K562 (cell line): ENCODE measurements around the gene TTBK2. TPM values are rescaled to one million over a fixed set of nuclear protein-coding genes. Genes with fewer than 3 reads are reported as not detected.

Experiments
- ATAC-seq: fragments of 200-7000 bp; cut with Tn5 transposase; 3 replicates; pipeline ENCODE4 v1.9.1; 2020; ENCODE audit warnings: moderate library complexity
- BruUV-seq: library from RNA; stranded (reverse); fragments of 400-500 nt; replicated peaks from 2 replicates; lab custom pipeline; 2021; lab: Mats Ljungman, UMichigan
- CTCF ChIA-PET: fragments of 300-600 bp; formaldehyde crosslinking; extraction: SDS; loops from one replicate; lab custom pipeline; 2021; ENCODE audit warnings: low intra/inter-chr PET ratio; lab: Yijun Ruan, JAX
- POLR2A ChIA-PET: fragments of 300-600, 350-650 bp; sonication (Branson Sonifier 250); formaldehyde crosslinking; extraction: SDS; loops from one replicate; lab custom pipeline; 2021; ENCODE audit warnings: antibody characterized with exemption, inconsistent platforms; lab: Yijun Ruan, JAX
- DNase-seq, 4 experiments: peaks; one replicate each; pipeline versions ENCODE4 v3.0.0 to v3.0.0-alpha.2; 2011 to 2018; ENCODE audit warnings: low spot score in 3 of 4, mixed read lengths in 3 of 4; ENCODE audit errors: extremely low read depth in 1 of 4
- FAIRE-seq: peaks from 2 replicates; lab custom pipeline; 2011; peaks lifted over from hg19 to GRCh38; lab: Jason Lieb, UNC
- H2AFZ ChIP-seq: 2 replicates; pipeline ENCODE4 v1.6.0; 2011; ENCODE audit warnings: low read depth, low read length, control low read depth, inconsistent platforms
- H3K27ac ChIP-seq: fragments of 200-600 bp; 3 replicates; pipeline ENCODE4 v1.8.0; 2011; ENCODE audit warnings: low read depth, mild to moderate bottlenecking, control low read depth, inconsistent platforms, low read length, moderate library complexity, mixed read lengths; ENCODE audit errors: extremely low read depth
- H3K27me3 ChIP-seq, 2 experiments: fragments of 300-600 bp in 1 of 2; 2 replicates in 1 of 2; 3 replicates in 1 of 2; pipeline versions ENCODE4 v1.6.0 to v1.8.0; 2011; ENCODE audit warnings: inconsistent platforms in 2 of 2, low read length in 2 of 2, mild to moderate bottlenecking in 1 of 2, mixed read lengths in 1 of 2, moderate library complexity in 1 of 2; ENCODE audit not compliant: control insufficient read depth in 2 of 2, insufficient read depth in 2 of 2
- H3K36me3 ChIP-seq: fragments of 300-600 bp; 3 replicates; pipeline ENCODE4 v1.8.0; 2011; ENCODE audit warnings: mild to moderate bottlenecking, low read length, inconsistent platforms; ENCODE audit not compliant: control insufficient read depth, insufficient read depth
- H3K4me1 ChIP-seq, 2 experiments: fragments of 200-600 bp in 1 of 2; replicated peaks in 1 of 2; 2 replicates in 1 of 2; 3 replicates in 1 of 2; pipeline versions ENCODE4 v1.5.1 to v1.8.0; 2011; ENCODE audit warnings: inconsistent platforms in 2 of 2, low read length in 2 of 2, mild to moderate bottlenecking in 1 of 2, mixed read lengths in 1 of 2, moderate library complexity in 1 of 2; ENCODE audit not compliant: control insufficient read depth in 2 of 2, insufficient read depth in 2 of 2
- H3K4me2 ChIP-seq: 2 replicates; pipeline ENCODE4 v1.6.1; 2011; ENCODE audit warnings: low read length, control low read depth, inconsistent platforms, mixed read lengths; ENCODE audit not compliant: insufficient read depth
- H3K4me3 ChIP-seq: fragments of 200-600 bp; sonication (generic), shearing (Covaris generic); 2 replicates; pipeline ENCODE4 v1.5.1; 2016; ENCODE audit warnings: control low read depth, inconsistent platforms
- H3K79me2 ChIP-seq: fragments of 200-600 bp; 3 replicates; pipeline ENCODE4 v1.8.0; 2011; ENCODE audit warnings: low read length, inconsistent platforms; ENCODE audit not compliant: control insufficient read depth, insufficient read depth
- H3K9ac ChIP-seq, 2 experiments: 2 replicates each; pipeline versions ENCODE4 v1.6.0 to v1.6.1; 2011; ENCODE audit warnings: low read depth in 2 of 2, low read length in 2 of 2, control low read depth in 1 of 2, inconsistent platforms in 1 of 2, mild to moderate bottlenecking in 1 of 2, mixed read lengths in 1 of 2; ENCODE audit not compliant: insufficient read depth in 1 of 2
- H3K9me1 ChIP-seq: one replicate; pipeline ENCODE4 v1.6.0; 2011; ENCODE audit warnings: inconsistent platforms, mild to moderate bottlenecking, low read length, moderate library complexity; ENCODE audit not compliant: control insufficient read depth, insufficient read depth
- H3K9me3 ChIP-seq: replicated peaks from 2 replicates; pipeline ENCODE4 v1.5.1; 2011; ENCODE audit warnings: low read depth, low read length, inconsistent platforms; ENCODE audit not compliant: control insufficient read depth, insufficient read depth
- H4K20me1 ChIP-seq: replicated peaks from 2 replicates; pipeline ENCODE4 v1.6.1; 2011; ENCODE audit warnings: low read length, inconsistent platforms, mixed read lengths; ENCODE audit not compliant: control insufficient read depth, insufficient read depth
- ELK1 ChIP-seq: sonication (generic); formaldehyde crosslinking; IDR thresholded peaks from 2 replicates; pipeline ENCODE4 v1.8.1; 2022; ENCODE audit warnings: missing genetic modification reagents
- WGBS: fragments of 100-300 bp; shearing (Covaris generic); methylation state at CpG from one replicate; pipeline ENCODE4 v1.1.6; 2016; ENCODE audit warnings: low coverage, mixed read lengths; ENCODE audit not compliant: insufficient coverage; ENCODE audit errors: missing lambda C conversion rate; 5-methylcytosine and 5-hydroxymethylcytosine counted together
- in situ Hi-C: fragments of 300-500 bp; cut with MboI; formaldehyde crosslinking; loops from 4 replicates; pipeline ENCODE4 v1.15.0; 2018; ENCODE audit warnings: inconsistent platforms, mixed read lengths
- intact Hi-C: fragments of 100-400 bp; cut with micrococcal nuclease; formaldehyde crosslinking; loops from 2 replicates; pipeline ENCODE4 v1.14.2; 2022
- polyA plus RNA-seq, 8 experiments: library from polyadenylated mRNA; depleted of rRNA in 4 of 8; stranded (reverse) in 5 of 8; unstranded in 3 of 8; fragments of >200 nt; fragmentation: Nextera tagmentation in 2 of 8; fragmentation: Illumina TruSeq in 1 of 8; extraction: Ambion mirVana in 2 of 8; extraction: Trizol in 1 of 8; gene quantifications; 2 replicates each; pipeline versions ENCODE4 v1.2.1 to v1.2.3, GENCODE V29; 2011 to 2014; ENCODE audit warnings: inconsistent platforms in 1 of 8, missing spikeins in 1 of 8
- total RNA-seq, 7 experiments: library from RNA; depleted of rRNA in 6 of 7; stranded (reverse); fragments of >200 nt in 6 of 7; fragmentation: Illumina TruSeq in 2 of 7; extraction: Trizol in 2 of 7; gene quantifications; 2 replicates each; pipeline versions ENCODE4 v1.2.1 to v1.2.3, GENCODE V29; 2011 to 2021; ENCODE audit warnings: low replicate concordance in 1 of 7
- TF ChIP-seq, protein P1 (sequence below): sonication (generic); formaldehyde crosslinking; IDR thresholded peaks from 2 replicates; pipeline ENCODE4 v1.8.0; 2023; ENCODE audit warnings: missing genetic modification reagents, mild to moderate bottlenecking, borderline replicate concordance
- TF ChIP-seq, protein P2 (sequence below): fragments of 200-800 bp; sonication (Bioruptor generic); IDR thresholded peaks from 2 replicates; pipeline ENCODE4 v1.6.1; 2016; ENCODE audit warnings: missing genetic modification characterization, missing compliant biosample characterization

TTBK2 gene
- total and polyA plus RNA-seq, 9 of the 15 experiments (the other 6 are each of a cell fraction or from before 2014, with no cell fraction given) = 0.89 to 8.0 (median 4.8) TPM

DNA sequence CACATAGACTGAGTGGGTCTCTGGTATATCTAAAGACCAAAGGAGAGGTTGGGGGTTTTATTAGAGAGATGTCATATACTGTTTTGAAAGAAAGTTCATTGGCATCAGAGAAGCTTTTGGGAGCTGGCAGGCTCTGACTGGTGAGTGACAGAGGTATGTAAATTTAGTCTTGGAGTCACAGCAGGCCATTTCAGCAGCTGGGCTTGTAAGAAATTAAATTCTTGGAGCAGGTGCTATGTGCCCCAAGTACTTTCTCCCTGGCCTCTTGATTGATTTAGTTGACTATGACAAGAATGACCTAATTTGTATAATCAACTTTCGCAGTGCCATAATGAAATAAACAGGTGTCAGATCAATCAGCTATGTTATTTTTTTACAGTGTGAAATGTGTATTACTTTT, 135.9 kb downstream of the TTBK2 start:
- peaks cover 7% of the 10 kb centered on the region; the same call in 1 of the 3 replicates for H3K36me3 ChIP-seq
- H4K20me1 ChIP-seq = no peaks in the 10 kb centered on the region
- in situ Hi-C loops = no loop called here
- H3K4me2 ChIP-seq = no peak overlapping the region
- no peak overlapping the region for H3K9ac ChIP-seq
- ChIA-PET POLR2A (no interaction called here), CTCF (no interaction called here)
- no peak overlapping the region for H3K4me3 ChIP-seq
- ATAC-seq (no peak), DNase-seq (no peak), FAIRE-seq (no peak)
- no peaks in the 10 kb centered on the region for H3K4me1 ChIP-seq
- no TSS peak for BruUV-seq
- no peak overlapping the region for H2AFZ ChIP-seq
- H3K9me1 ChIP-seq = no peaks in the 10 kb centered on the region
- H3K9me3 ChIP-seq = no peaks in the 10 kb centered on the region
- H3K27ac ChIP-seq = no peak overlapping the region
- H3K27me3 ChIP-seq = no peaks in the 10 kb centered on the region
- intact Hi-C loops = no loop called here
- H3K79me2 ChIP-seq = no peaks in the 10 kb centered on the region
- WGBS = 93% methylated on average over 1 of the region's 1 CpG
- TF ChIP-seq, protein P1, sequence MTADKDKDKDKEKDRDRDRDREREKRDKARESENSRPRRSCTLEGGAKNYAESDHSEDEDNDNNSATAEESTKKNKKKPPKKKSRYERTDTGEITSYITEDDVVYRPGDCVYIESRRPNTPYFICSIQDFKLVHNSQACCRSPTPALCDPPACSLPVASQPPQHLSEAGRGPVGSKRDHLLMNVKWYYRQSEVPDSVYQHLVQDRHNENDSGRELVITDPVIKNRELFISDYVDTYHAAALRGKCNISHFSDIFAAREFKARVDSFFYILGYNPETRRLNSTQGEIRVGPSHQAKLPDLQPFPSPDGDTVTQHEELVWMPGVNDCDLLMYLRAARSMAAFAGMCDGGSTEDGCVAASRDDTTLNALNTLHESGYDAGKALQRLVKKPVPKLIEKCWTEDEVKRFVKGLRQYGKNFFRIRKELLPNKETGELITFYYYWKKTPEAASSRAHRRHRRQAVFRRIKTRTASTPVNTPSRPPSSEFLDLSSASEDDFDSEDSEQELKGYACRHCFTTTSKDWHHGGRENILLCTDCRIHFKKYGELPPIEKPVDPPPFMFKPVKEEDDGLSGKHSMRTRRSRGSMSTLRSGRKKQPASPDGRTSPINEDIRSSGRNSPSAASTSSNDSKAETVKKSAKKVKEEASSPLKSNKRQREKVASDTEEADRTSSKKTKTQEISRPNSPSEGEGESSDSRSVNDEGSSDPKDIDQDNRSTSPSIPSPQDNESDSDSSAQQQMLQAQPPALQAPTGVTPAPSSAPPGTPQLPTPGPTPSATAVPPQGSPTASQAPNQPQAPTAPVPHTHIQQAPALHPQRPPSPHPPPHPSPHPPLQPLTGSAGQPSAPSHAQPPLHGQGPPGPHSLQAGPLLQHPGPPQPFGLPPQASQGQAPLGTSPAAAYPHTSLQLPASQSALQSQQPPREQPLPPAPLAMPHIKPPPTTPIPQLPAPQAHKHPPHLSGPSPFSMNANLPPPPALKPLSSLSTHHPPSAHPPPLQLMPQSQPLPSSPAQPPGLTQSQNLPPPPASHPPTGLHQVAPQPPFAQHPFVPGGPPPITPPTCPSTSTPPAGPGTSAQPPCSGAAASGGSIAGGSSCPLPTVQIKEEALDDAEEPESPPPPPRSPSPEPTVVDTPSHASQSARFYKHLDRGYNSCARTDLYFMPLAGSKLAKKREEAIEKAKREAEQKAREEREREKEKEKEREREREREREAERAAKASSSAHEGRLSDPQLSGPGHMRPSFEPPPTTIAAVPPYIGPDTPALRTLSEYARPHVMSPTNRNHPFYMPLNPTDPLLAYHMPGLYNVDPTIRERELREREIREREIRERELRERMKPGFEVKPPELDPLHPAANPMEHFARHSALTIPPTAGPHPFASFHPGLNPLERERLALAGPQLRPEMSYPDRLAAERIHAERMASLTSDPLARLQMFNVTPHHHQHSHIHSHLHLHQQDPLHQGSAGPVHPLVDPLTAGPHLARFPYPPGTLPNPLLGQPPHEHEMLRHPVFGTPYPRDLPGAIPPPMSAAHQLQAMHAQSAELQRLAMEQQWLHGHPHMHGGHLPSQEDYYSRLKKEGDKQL (CRISPR knock-in tag) = no peak
- TF ChIP-seq, protein P2, sequence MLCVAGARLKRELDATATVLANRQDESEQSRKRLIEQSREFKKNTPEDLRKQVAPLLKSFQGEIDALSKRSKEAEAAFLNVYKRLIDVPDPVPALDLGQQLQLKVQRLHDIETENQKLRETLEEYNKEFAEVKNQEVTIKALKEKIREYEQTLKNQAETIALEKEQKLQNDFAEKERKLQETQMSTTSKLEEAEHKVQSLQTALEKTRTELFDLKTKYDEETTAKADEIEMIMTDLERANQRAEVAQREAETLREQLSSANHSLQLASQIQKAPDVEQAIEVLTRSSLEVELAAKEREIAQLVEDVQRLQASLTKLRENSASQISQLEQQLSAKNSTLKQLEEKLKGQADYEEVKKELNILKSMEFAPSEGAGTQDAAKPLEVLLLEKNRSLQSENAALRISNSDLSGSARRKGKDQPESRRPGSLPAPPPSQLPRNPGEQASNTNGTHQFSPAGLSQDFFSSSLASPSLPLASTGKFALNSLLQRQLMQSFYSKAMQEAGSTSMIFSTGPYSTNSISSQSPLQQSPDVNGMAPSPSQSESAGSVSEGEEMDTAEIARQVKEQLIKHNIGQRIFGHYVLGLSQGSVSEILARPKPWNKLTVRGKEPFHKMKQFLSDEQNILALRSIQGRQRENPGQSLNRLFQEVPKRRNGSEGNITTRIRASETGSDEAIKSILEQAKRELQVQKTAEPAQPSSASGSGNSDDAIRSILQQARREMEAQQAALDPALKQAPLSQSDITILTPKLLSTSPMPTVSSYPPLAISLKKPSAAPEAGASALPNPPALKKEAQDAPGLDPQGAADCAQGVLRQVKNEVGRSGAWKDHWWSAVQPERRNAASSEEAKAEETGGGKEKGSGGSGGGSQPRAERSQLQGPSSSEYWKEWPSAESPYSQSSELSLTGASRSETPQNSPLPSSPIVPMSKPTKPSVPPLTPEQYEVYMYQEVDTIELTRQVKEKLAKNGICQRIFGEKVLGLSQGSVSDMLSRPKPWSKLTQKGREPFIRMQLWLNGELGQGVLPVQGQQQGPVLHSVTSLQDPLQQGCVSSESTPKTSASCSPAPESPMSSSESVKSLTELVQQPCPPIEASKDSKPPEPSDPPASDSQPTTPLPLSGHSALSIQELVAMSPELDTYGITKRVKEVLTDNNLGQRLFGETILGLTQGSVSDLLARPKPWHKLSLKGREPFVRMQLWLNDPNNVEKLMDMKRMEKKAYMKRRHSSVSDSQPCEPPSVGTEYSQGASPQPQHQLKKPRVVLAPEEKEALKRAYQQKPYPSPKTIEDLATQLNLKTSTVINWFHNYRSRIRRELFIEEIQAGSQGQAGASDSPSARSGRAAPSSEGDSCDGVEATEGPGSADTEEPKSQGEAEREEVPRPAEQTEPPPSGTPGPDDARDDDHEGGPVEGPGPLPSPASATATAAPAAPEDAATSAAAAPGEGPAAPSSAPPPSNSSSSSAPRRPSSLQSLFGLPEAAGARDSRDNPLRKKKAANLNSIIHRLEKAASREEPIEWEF (CRISPR knock-in tag) = no peak
- TF ChIP-seq ELK1 (CRISPR knock-in tag) = no peak
